GM23338 (cell line): ENCODE data around the gene MAP4K4.

Source experiments
- CTCF ChIP-seq, 2 experiments: fragments of 200-600 bp in 1 of 2; sonication (generic) in 1 of 2; conservative IDR thresholded peaks; 2 replicates each; pipeline versions ENCODE4 v1.5.1 to v1.6.1; 2016 to 2017; ENCODE audit warnings: antibody characterized with exemption in 2 of 2, low read depth in 2 of 2, mild to moderate bottlenecking in 2 of 2, moderate library complexity in 1 of 2
- EZH2phosphoT487 ChIP-seq: fragments of 200-600 bp; sonication (generic); IDR thresholded peaks from one replicate; pipeline ENCODE4 v1.8.1; 2018; ENCODE audit warnings: antibody characterized with exemption; ENCODE audit not compliant: unreplicated experiment
- STAT1 ChIP-seq: IDR thresholded peaks from one replicate; pipeline ENCODE4 v1.6.1; 2016; ENCODE audit warnings: antibody characterized with exemption; ENCODE audit not compliant: unreplicated experiment

DNA sequence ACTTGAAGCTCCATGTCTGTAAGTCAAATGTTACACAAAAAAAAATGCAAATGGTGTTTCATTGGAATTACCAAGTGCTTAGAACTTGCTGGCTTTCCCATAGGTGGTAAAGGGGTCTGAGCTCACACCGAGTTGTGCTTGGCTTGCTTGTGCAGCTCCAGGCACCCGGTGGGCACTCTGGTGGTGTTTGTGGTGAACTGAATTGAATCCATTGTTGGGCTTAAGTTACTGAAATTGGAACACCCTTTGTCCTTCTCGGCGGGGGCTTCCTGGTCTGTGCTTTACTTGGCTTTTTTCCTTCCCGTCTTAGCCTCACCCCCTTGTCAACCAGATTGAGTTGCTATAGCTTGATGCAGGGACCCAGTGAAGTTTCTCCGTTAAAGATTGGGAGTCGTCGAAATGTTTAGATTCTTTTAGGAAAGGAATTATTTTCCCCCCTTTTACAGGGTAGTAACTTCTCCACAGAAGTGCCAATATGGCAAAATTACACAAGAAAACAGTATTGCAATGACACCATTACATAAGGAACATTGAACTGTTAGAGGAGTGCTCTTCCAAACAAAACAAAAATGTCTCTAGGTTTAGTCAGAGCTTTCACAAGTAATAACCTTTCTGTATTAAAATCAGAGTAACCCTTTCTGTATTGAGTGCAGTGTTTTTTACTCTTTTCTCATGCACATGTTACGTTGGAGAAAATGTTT, 196.3 kb downstream of the MAP4K4 start:
- TF ChIP-seq CTCF (conservative IDR thresholded peaks at IDR 0.05; ENCODE audit: low read depth in 2 of 2), result no peak
- no peak for TF ChIP-seq EZH2phosphoT487
- no peak for TF ChIP-seq STAT1
